Naive thymus-derived CD4-positive, alpha-beta T cell (primary cell): ENCODE measurements around the gene GAA. TPM values are rescaled to one million over a fixed set of nuclear protein-coding genes. Genes with fewer than 3 reads are reported as not detected.

Source experiments
- ATAC-seq: fragments of 150-1000 bp; cut with Tn5 transposase; 2 replicates; pipeline ENCODE4 v1.10.0; 2021; ENCODE audit warnings: mild to moderate bottlenecking, moderate library complexity
- CTCF ChIA-PET: fragments of 350-600 bp; sonication (Branson Sonifier 250); formaldehyde crosslinking; loops from one replicate; lab custom pipeline; 2021; ENCODE audit warnings: antibody characterized with exemption; lab: Charles Lee
- POLR2A ChIA-PET: fragments of 350-600 bp; sonication (Branson Sonifier 250); formaldehyde crosslinking; loops from one replicate; lab custom pipeline; 2021; ENCODE audit warnings: antibody characterized with exemption, inconsistent platforms; lab: Charles Lee
- DNase-seq, 9 donors: peaks; one replicate each; pipeline versions ENCODE4 v3.0.0 to v3.0.0-alpha.2; 2020 to 2022; ENCODE audit warnings: mixed read lengths in 1 of 9
- H3K27ac ChIP-seq: one replicate; pipeline ENCODE4 v1.7.0; 2013; ENCODE audit warnings: mild to moderate bottlenecking, low read depth, low read length, moderate library complexity
- H3K27me3 ChIP-seq, 2 donors: one replicate each; pipeline ENCODE4 v1.7.0; 2013; ENCODE audit warnings: low read length in 2 of 2, mild to moderate bottlenecking in 2 of 2, moderate library complexity in 2 of 2; ENCODE audit not compliant: control insufficient read depth in 2 of 2, insufficient read depth in 2 of 2
- H3K36me3 ChIP-seq, 3 experiments: 1 replicate in 2 of 3; 2 replicates in 1 of 3; pipeline ENCODE4 v1.7.0; 2013; ENCODE audit warnings: low read length in 3 of 3, mild to moderate bottlenecking in 3 of 3, moderate library complexity in 1 of 3; ENCODE audit not compliant: insufficient read depth in 3 of 3, control insufficient read depth in 2 of 3
- H3K4me1 ChIP-seq, 2 donors: one replicate each; pipeline ENCODE4 v1.7.0; 2013; ENCODE audit warnings: low read length in 2 of 2, mild to moderate bottlenecking in 2 of 2, moderate library complexity in 1 of 2; ENCODE audit not compliant: control insufficient read depth in 2 of 2, insufficient read depth in 2 of 2
- H3K4me3 ChIP-seq: 2 replicates; pipeline ENCODE4 v1.7.0; 2013; ENCODE audit warnings: mild to moderate bottlenecking, low read length
- H3K9me3 ChIP-seq, 3 experiments: 1 replicate in 2 of 3; 2 replicates in 1 of 3; pipeline ENCODE4 v1.7.0; 2013; ENCODE audit warnings: low read length in 3 of 3; ENCODE audit not compliant: control insufficient read depth in 2 of 3
- H3K27ac Mint-ChIP-seq, 9 donors: one replicate each; pipeline ENCODE4 v1.8.0; 2020 to 2022; ENCODE audit warnings: mixed read lengths in 9 of 9, mild to moderate bottlenecking in 8 of 9, moderate library complexity in 5 of 9, inconsistent platforms in 2 of 9
- H3K27me3 Mint-ChIP-seq, 5 donors: one replicate each; pipeline ENCODE4 v1.8.0; 2021 to 2022; ENCODE audit warnings: mixed read lengths in 5 of 5, mild to moderate bottlenecking in 1 of 5
- H3K36me3 Mint-ChIP-seq, 5 donors: one replicate each; pipeline ENCODE4 v1.8.0; 2020 to 2022; ENCODE audit warnings: mixed read lengths in 5 of 5, mild to moderate bottlenecking in 3 of 5, inconsistent platforms in 1 of 5
- H3K4me1 Mint-ChIP-seq, 7 donors: one replicate each; pipeline ENCODE4 v1.8.0; 2020 to 2022; ENCODE audit warnings: mixed read lengths in 7 of 7, mild to moderate bottlenecking in 3 of 7, inconsistent platforms in 1 of 7
- H3K4me3 Mint-ChIP-seq, 10 donors: one replicate each; pipeline ENCODE4 v1.8.0; 2020 to 2022; ENCODE audit warnings: mild to moderate bottlenecking in 10 of 10, mixed read lengths in 10 of 10, moderate library complexity in 6 of 10, inconsistent platforms in 2 of 10
- H3K9me3 Mint-ChIP-seq, 11 donors: one replicate each; pipeline ENCODE4 v1.8.0; 2020 to 2022; ENCODE audit warnings: mixed read lengths in 11 of 11, mild to moderate bottlenecking in 4 of 11, inconsistent platforms in 1 of 11, moderate library complexity in 1 of 11
- intact Hi-C, 2 donors: fragments of 100-400 bp; cut with micrococcal nuclease; formaldehyde crosslinking; loops; one replicate each; pipeline ENCODE4 v1.15.1; 2023
- polyA plus RNA-seq, 2 donors: library from polyadenylated mRNA; unstranded; fragments of 300-500 nt; fragmentation: Illumina TruSeq; gene quantifications; one replicate each; pipeline ENCODE4 v1.2.3, GENCODE V29; 2021
- total RNA-seq, 6 experiments: library from RNA in 5 of 6; stranded (reverse) in 5 of 6; gene quantifications; 1 replicate in 5 of 6; 2 replicates in 1 of 6; pipeline ENCODE4 v1.2.3 and lab custom pipeline; 2021 to 2026

Gene GAA
- total and polyA plus RNA-seq, 7 experiments from 2014 or later, result 12.0 to 67.8 (median 36.4) TPM

- H3K36me3 ChIP-seq, result peaks cover 56 to 76% (median 57%) of the 10 kb centered on the region in 3 experiments
- H3K36me3 Mint-ChIP-seq, result peaks cover 14 to 46% (median 34%) of the 10 kb centered on the region in 5 donors
These were observed 40.2 kb downstream of the GAA start for GRCh38 chr17:80141463-80142165.

GRCh38 chr17:80142929-80143328, 41.5 kb downstream of the GAA start:
- no peaks in the 10 kb centered on the region for H3K27me3 Mint-ChIP-seq
- no peaks in the 10 kb centered on the region for H3K27me3 ChIP-seq
- no peaks in the 10 kb centered on the region for H3K9me3 ChIP-seq
- DNase-seq (no peak), ATAC-seq (no peak)
- no peak overlapping the region for H3K27ac ChIP-seq
- peaks cover 10 to 35% (median 30%) of the 10 kb centered on the region in 7 donors for H3K4me1 Mint-ChIP-seq
- POLR2A ChIA-PET, result interaction anchor here (0.6 kb wide), 1 partner anchor 68 kb away, joined by 3 read pairs; no protein-coding TSS in a partner anchor
- H3K36me3 Mint-ChIP-seq, result peaks cover 14 to 33% (median 24%) of the 10 kb centered on the region in 5 donors
- H3K4me3 ChIP-seq, result no peak overlapping the region
- peaks cover 15 to 18% of the 10 kb centered on the region in 2 donors for H3K4me1 ChIP-seq
- intact Hi-C loops, result loop anchor here in 1 of 2 donors (10.0 kb wide), 1 partner anchor 1082 kb away; the partner anchor contains the start of gene CEP131
- no peak overlapping the region for H3K27ac Mint-ChIP-seq
- no peak overlapping the region for H3K4me3 Mint-ChIP-seq
- H3K9me3 Mint-ChIP-seq, result peaks cover 0 to 3% (median 0%) of the 10 kb centered on the region in 11 donors
- CTCF ChIA-PET, result no interaction called here
- H3K36me3 ChIP-seq, result peaks cover 45 to 63% (median 46%) of the 10 kb centered on the region in 3 experiments

More at GRCh38 chr17:80141463-80142165, 40.2 kb downstream of the GAA start:
- H3K4me1 Mint-ChIP-seq, result peaks cover 10 to 31% (median 21%) of the 10 kb centered on the region in 7 donors
- H3K9me3 Mint-ChIP-seq, result no peaks in the 10 kb centered on the region
- intact Hi-C loops, result loop anchor here in 1 of 2 donors (10.0 kb wide), 1 partner anchor 1083 kb away; the partner anchor contains the start of gene CEP131
- no peaks in the 10 kb centered on the region for H3K27me3 Mint-ChIP-seq
- POLR2A ChIA-PET, result interaction anchor here (0.7 to 1.5 kb wide), 2 partner anchors 14 to 1323 kb away, joined by 3 to 5 read pairs; no protein-coding TSS in a partner anchor
- Histone ChIP-seq H3K27me3 (no peaks in the 10 kb centered on the region), H3K27ac (no peak overlapping the region), H3K4me1 (peaks cover 14 to 18% of the 10 kb centered on the region in 2 donors), H3K9me3 (no peaks in the 10 kb centered on the region), H3K4me3 (no peak overlapping the region)
- no peak for DNase-seq
- CTCF ChIA-PET, result interaction anchor here (0.6 kb wide), 1 partner anchor 144 kb away, joined by 3 read pairs; no protein-coding TSS in a partner anchor
- H3K4me3 Mint-ChIP-seq, result no peak overlapping the region
- peak overlapping the region in 2 of 9 donors; percentile 23 to 59 for H3K27ac Mint-ChIP-seq
- no peak for ATAC-seq

GRCh38 chr17:80145076-80146075, 44.0 kb downstream of the GAA start:
- Mint-ChIP-seq H3K27ac (peak overlapping the region; percentile 3 to 95 (median 81)), H3K27me3 (no peaks in the 10 kb centered on the region), H3K36me3 (peaks cover 0 to 17% (median 9%) of the 10 kb centered on the region in 5 donors), H3K4me1 (peaks cover 15 to 47% (median 41%) of the 10 kb centered on the region in 7 donors), H3K9me3 (peaks cover 0 to 5% (median 0%) of the 10 kb centered on the region in 11 donors), H3K4me3 (peak overlapping the region; percentile 81 to 98 (median 90))
- ChIA-PET CTCF (interaction anchor here (0.8 to 2.7 kb wide), 5 partner anchors 13 to 137 kb away, joined by 3 to 6 read pairs (median 4); partner anchors contain the start of gene GAA), POLR2A (interaction anchor here (0.6 to 3.1 kb wide), 10 partner anchors 9 to 217 kb away, joined by 3 to 21 read pairs (median 3); partner anchors contain the start of genes GAA and SGSH)
- peaks cover 19 to 21% of the 10 kb centered on the region in 2 donors for H3K4me1 ChIP-seq
- H3K9me3 ChIP-seq, result no peaks in the 10 kb centered on the region
- peak overlapping the region; percentile 91 for H3K27ac ChIP-seq
- H3K4me3 ChIP-seq, result peak overlapping the region; percentile 64
- peaks cover 22 to 39% (median 24%) of the 10 kb centered on the region in 3 experiments for H3K36me3 ChIP-seq
- intact Hi-C loops, result loop anchor here (2.0 to 10.0 kb wide), 5 partner anchors 107 to 1079 kb away; partner anchors contain the start of genes CBX4 (in 1 of the 2), CCDC40 (in 1 of the 2), CEP131 (in 1 of the 2) and TBC1D16 (in 1 of the 2)
- H3K27me3 ChIP-seq, result no peaks in the 10 kb centered on the region
- ATAC-seq (no peak), DNase-seq (peak in 1 of 9 donors; percentile 7)

GRCh38 chr17:80146121-80147034, 45.0 kb downstream of the GAA start:
- Histone ChIP-seq H3K4me3 (peak overlapping the region; percentile 64), H3K9me3 (no peaks in the 10 kb centered on the region), H3K27me3 (no peaks in the 10 kb centered on the region), H3K36me3 (peaks cover 15 to 29% (median 18%) of the 10 kb centered on the region in 3 experiments), H3K27ac (peak overlapping the region; percentile 91), H3K4me1 (peaks cover 19 to 21% of the 10 kb centered on the region in 2 donors)
- DNase-seq (peak in 8 of 9 donors; percentile 2 to 27 (median 20)), ATAC-seq (no peak)
- intact Hi-C loops, result loop anchor here (1.0 to 10.0 kb wide), 11 partner anchors 45 to 1078 kb away; partner anchors contain the start of genes ENDOV (in 2 of the 2), GAA (in 2 of the 2), CBX4 (in 1 of the 2) and CCDC40 (in 1 of the 2)
- peaks cover 15 to 53% (median 45%) of the 10 kb centered on the region in 7 donors for H3K4me1 Mint-ChIP-seq
- no peaks in the 10 kb centered on the region for H3K27me3 Mint-ChIP-seq
- H3K27ac Mint-ChIP-seq, result peak overlapping the region; percentile 68 to 100 (median 97)
- POLR2A ChIA-PET, result interaction anchor here (0.6 to 3.1 kb wide), 7 partner anchors 8 to 119 kb away, joined by 3 to 21 read pairs (median 3); partner anchors contain the start of genes GAA and SGSH
- H3K9me3 Mint-ChIP-seq, result peaks cover 0 to 5% (median 0%) of the 10 kb centered on the region in 11 donors
- H3K4me3 Mint-ChIP-seq, result peak overlapping the region; percentile 81 to 100 (median 98)
- CTCF ChIA-PET, result interaction anchor here (0.8 to 2.7 kb wide), 5 partner anchors 12 to 138 kb away, joined by 3 to 6 read pairs (median 4); partner anchors contain the start of gene GAA
- peaks cover 0 to 13% (median 5%) of the 10 kb centered on the region in 5 donors for H3K36me3 Mint-ChIP-seq
